Hematopoietic multipotent progenitor cell treated with erythropoietin and hydrocortisone succinate and interleukin-3 and kit ligand, for 15 days (in vitro differentiated cells): ENCODE results near the gene FCER2.

Source experiments
- DNase-seq: peaks from one replicate; pipeline ENCODE4 v3.0.0-alpha.2; 2015; ENCODE audit warnings: low spot score

FCER2 gene

GRCh38 chr19:7647156-7647555, 54.8 kb downstream of the FCER2 start:
- no peak for DNase-seq

GRCh38 chr19:7646426-7646700, 55.6 kb downstream of the FCER2 start:
- no peak for DNase-seq

- DNase-seq, result no peak
Observed at GRCh38 chr19:7645656-7646425, 56.1 kb downstream of the FCER2 start.

- DNase-seq, result no peak
Observed at GRCh38 chr19:7645163-7645562, 56.8 kb downstream of the FCER2 start.

- no peak for DNase-seq
Observed at GRCh38 chr19:7644550-7644877, 57.4 kb downstream of the FCER2 start.

GRCh38 chr19:7643629-7644549, 58.0 kb downstream of the FCER2 start:
- DNase-seq, result peak; percentile 48

- DNase-seq, result no peak
Observed at GRCh38 chr19:7643031-7643415, 58.9 kb downstream of the FCER2 start.

- no peak for DNase-seq
Observed at GRCh38 chr19:7642295-7643030, 59.5 kb downstream of the FCER2 start.

GRCh38 chr19:7641290-7642276, 60.3 kb downstream of the FCER2 start:
- DNase-seq, result no peak

- DNase-seq, result no peak
Observed at GRCh38 chr19:7640803-7641202, 61.1 kb downstream of the FCER2 start.

GRCh38 chr19:7639863-7640348, 62.0 kb downstream of the FCER2 start:
- DNase-seq, result no peak

- DNase-seq, result no peak
Observed at GRCh38 chr19:7638802-7639465, 63.0 kb downstream of the FCER2 start.
